Adipocyte (in vitro differentiated cells): ENCODE data around the gene RAMP2.
"Not testable (repeated sequence)": the region's sequence is repeated elsewhere in the genome, so short reads cannot be mapped to it uniquely, and the experiment has no call there.

ENCODE experiments used
- DNase-seq: peaks from one replicate; pipeline ENCODE4 v3.0.0-alpha.2; 2015; ENCODE audit warnings: low read depth
- H3K27me3 ChIP-seq: replicated peaks from 2 replicates; pipeline ENCODE4 v1.7.0; 2013; ENCODE audit warnings: mild to moderate bottlenecking, low read length, moderate library complexity; ENCODE audit not compliant: control insufficient read depth, insufficient read depth
- H3K36me3 ChIP-seq: 2 replicates; pipeline ENCODE4 v1.7.0; 2013; ENCODE audit warnings: low read length, mild to moderate bottlenecking, moderate library complexity; ENCODE audit not compliant: control insufficient read depth, insufficient read depth, severe bottlenecking
- H3K4me1 ChIP-seq: 2 replicates; pipeline ENCODE4 v1.7.0; 2013; ENCODE audit warnings: mild to moderate bottlenecking, low read length, moderate library complexity; ENCODE audit not compliant: control insufficient read depth, insufficient read depth
- H3K4me3 ChIP-seq: 2 replicates; pipeline ENCODE4 v1.7.0; 2013; ENCODE audit warnings: mild to moderate bottlenecking, low read length, moderate library complexity
- H3K9ac ChIP-seq: 2 replicates; pipeline ENCODE4 v1.7.0; 2013; ENCODE audit warnings: mild to moderate bottlenecking, low read length, moderate library complexity
- H3K9me3 ChIP-seq: 2 replicates; pipeline ENCODE4 v1.7.0; 2013; ENCODE audit warnings: mild to moderate bottlenecking, low read length, moderate library complexity; ENCODE audit not compliant: control insufficient read depth

Gene RAMP2

DNA sequence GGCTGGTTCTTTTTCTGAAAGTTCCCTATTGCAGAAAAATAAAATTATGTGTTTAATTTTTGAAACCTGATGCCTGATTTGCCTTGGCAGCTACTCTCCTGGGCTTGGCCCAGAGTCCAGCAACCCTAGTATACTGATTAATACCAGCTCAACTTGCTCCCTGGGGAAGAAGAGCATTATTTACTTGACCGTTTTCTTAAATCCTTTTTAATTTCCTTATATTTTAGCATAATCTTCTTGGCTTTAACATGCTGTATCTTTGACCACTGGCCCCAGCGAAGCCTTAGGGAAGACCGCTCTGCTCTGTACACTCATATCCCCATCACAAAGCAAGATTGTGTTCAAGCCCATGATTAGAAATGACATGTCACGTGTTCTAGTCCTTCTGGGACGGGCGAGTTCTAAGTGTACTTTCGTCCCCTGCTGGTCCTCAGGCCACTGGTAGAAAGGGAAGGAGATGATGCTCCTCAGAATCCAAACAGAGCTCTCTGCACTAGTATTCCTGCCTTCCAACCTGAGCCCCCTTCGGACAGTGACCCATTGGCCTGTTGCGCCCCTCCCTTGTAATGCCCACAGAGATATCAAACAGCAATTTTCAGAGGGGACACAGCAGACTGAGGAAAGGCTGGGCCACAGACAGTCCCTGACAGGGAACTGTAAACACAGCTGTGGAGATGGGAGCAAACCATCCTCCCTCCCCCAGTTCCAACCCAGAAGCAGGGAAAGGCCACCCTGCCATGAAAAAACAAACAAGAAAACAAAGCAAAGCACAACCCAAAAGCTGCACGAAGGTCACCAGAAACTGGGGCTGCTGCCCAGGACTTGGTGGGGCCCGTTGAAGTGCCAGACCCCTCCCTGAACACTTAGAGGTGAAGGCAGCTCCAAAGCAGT, 11.9 kb upstream of the RAMP2 start:
- Histone ChIP-seq H3K27me3 (no peaks in the 10 kb centered on the region), H3K36me3 (no peaks in the 10 kb centered on the region), H3K4me3 (peak overlapping the region; percentile 27), H3K4me1 (peaks cover 48% of the 10 kb centered on the region), H3K9ac (peak overlapping the region; percentile 74), H3K9me3 (no peaks in the 10 kb centered on the region)
- peak; percentile 63 for DNase-seq

DNA sequence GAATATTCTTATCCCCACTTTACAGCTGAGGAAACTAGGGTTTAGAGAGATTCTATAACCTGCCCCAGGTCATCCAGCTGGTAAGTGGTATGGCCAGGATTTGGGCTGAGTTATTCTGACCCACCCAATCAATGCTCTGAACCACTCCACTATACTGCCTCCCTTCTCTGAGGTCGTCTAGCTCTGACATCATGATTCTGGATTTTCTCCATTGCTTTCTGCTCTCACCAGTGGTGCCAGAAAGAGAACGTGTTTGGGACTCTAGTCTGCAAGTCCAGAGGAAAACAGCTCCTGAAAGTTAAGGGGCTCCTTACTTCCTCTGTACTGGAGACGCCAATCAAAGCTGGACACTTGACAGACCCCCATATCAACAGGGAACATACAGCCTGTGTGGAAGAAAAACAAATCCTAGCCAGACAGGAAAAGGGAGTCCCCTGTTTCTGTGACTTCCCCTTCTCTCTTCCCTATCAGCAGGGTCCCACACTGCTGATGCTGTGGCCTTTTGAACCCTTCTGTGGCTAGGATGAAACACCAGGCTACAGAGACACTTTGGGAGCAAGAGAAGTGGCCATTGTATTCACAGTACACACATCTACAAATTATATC, 10.2 kb upstream of the RAMP2 start:
- Histone ChIP-seq H3K9me3 (no peaks in the 10 kb centered on the region), H3K36me3 (no peaks in the 10 kb centered on the region), H3K9ac (peak overlapping the region; percentile 39), H3K4me3 (no peak overlapping the region), H3K4me1 (peaks cover 55% of the 10 kb centered on the region), H3K27me3 (no peaks in the 10 kb centered on the region)
- DNase-seq = no peak

- no peak for DNase-seq
- Histone ChIP-seq H3K4me1 (peaks cover 55% of the 10 kb centered on the region), H3K36me3 (no peaks in the 10 kb centered on the region), H3K9me3 (no peaks in the 10 kb centered on the region), H3K27me3 (no peaks in the 10 kb centered on the region), H3K4me3 (no peak overlapping the region), H3K9ac (peak overlapping the region; percentile 39)
Observed at GRCh38 chr17:42751628-42752027, 9.4 kb upstream of the RAMP2 start.

DNA sequence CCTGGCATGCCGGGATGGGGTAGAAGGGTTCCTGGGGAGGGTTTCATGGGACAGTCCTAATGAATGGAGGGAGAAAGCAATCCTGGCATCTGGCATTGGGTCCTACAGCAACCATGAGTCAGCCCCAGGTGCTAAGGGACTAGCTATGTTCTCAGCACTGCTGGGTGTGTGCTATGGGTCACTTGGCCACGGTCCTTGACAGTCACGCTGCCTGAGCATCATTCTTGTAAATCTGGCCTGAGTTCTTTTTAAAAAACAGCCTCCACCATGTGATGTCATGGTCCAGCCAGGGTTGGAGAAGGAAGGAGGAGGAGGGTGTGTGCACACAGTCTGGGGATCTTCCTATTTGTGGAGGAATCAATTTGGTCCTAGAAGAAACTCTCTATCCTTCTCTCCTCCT, 6.2 kb upstream of the RAMP2 start:
- Histone ChIP-seq H3K36me3 (no peaks in the 10 kb centered on the region), H3K27me3 (no peaks in the 10 kb centered on the region), H3K4me1 (peaks cover 32% of the 10 kb centered on the region), H3K4me3 (no peak overlapping the region), H3K9me3 (no peaks in the 10 kb centered on the region), H3K9ac (peak overlapping the region; percentile 40)
- DNase-seq = no peak

- H3K27me3 ChIP-seq = no peaks in the 10 kb centered on the region
- no peaks in the 10 kb centered on the region for H3K9me3 ChIP-seq
- peaks cover 21% of the 10 kb centered on the region for H3K4me1 ChIP-seq
- H3K9ac ChIP-seq = peak overlapping the region; percentile 79
- peak overlapping the region; percentile 72 for H3K4me3 ChIP-seq
- H3K36me3 ChIP-seq = no peaks in the 10 kb centered on the region
- DNase-seq = no peak
Observed at GRCh38 chr17:42759982-42760651, 910 bp upstream of the RAMP2 start.

DNA sequence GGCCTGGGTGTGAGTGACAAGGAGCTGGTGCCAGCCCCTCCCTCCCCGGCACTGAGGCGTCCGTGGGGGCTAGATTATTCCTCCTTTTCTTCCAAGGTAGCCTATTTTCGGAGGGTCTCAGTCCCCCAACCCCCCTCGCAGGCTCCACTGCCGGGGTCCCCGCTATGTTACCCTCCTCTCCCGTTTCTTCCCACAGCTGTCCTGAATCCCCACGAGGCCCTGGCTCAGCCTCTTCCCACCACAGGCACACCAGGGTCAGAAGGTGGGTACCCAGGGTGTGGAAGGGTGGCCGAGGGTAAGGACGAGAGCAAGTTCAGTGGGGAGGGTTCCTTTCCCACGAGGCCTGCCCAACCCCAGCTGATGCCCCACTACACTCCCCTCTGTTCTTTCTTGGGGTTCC, 611 bp downstream of the RAMP2 start:
- DNase-seq = no peak
- no peaks in the 10 kb centered on the region for H3K27me3 ChIP-seq
- peak overlapping the region; percentile 79 for H3K9ac ChIP-seq
- H3K4me1 ChIP-seq = peaks cover 23% of the 10 kb centered on the region
- H3K36me3 ChIP-seq = no peaks in the 10 kb centered on the region
- H3K9me3 ChIP-seq = no peaks in the 10 kb centered on the region
- peak overlapping the region; percentile 72 for H3K4me3 ChIP-seq

- Histone ChIP-seq H3K36me3 (no peaks in the 10 kb centered on the region), H3K4me1 (peaks cover 33% of the 10 kb centered on the region), H3K9ac (no peak overlapping the region), H3K9me3 (no peaks in the 10 kb centered on the region), H3K4me3 (no peak overlapping the region), H3K27me3 (no peaks in the 10 kb centered on the region)
- DNase-seq = no peak
Observed at GRCh38 chr17:42766124-42766523, 5.1 kb downstream of the RAMP2 start.

- H3K4me3 ChIP-seq = no peak overlapping the region
- no peaks in the 10 kb centered on the region for H3K9me3 ChIP-seq
- H3K4me1 ChIP-seq = peaks cover 25% of the 10 kb centered on the region
Observed at GRCh38 chr17:42767512-42767911, 6.5 kb downstream of the RAMP2 start.

DNA sequence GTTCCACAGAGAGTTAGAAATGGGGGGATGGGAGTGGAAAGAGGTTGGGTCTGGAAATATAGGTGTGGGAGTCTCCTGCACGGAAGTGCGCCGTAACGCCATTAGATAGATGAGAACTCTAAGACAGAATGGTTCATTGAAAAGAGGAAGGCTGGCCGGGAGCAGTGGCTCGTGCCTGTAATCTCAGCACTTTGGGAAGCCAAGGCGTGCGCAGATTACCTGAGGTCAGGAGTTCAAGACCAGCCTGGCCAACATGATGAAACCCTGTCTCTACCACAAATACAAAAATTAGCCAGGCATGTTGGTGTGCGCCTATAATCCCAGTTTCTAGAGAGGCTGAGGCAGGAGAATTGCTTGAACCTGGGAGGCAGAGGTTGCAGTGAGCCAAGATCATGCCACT, 7.0 kb downstream of the RAMP2 start:
- not testable (repeated sequence) for H3K27me3 ChIP-seq, H3K9me3 ChIP-seq
- peaks cover 24% of the 10 kb centered on the region for H3K4me1 ChIP-seq

More at GRCh38 chr17:42767512-42767911, 6.5 kb downstream of the RAMP2 start:
- DNase-seq = no peak
- Histone ChIP-seq H3K36me3 (no peaks in the 10 kb centered on the region), H3K9ac (no peak overlapping the region), H3K27me3 (no peaks in the 10 kb centered on the region)

GRCh38 chr17:42769964-42770363, 8.9 kb downstream of the RAMP2 start:
- not testable (repeated sequence) for H3K9me3 ChIP-seq, H3K36me3 ChIP-seq, H3K27me3 ChIP-seq, DNase-seq, H3K9ac ChIP-seq, H3K4me3 ChIP-seq
- peaks cover 30% of the 10 kb centered on the region for H3K4me1 ChIP-seq

More for the DNA sequence above, 7.0 kb downstream of the RAMP2 start:
- DNase-seq, H3K4me3 ChIP-seq, H3K36me3 ChIP-seq, H3K9ac ChIP-seq: not testable (repeated sequence)

DNA sequence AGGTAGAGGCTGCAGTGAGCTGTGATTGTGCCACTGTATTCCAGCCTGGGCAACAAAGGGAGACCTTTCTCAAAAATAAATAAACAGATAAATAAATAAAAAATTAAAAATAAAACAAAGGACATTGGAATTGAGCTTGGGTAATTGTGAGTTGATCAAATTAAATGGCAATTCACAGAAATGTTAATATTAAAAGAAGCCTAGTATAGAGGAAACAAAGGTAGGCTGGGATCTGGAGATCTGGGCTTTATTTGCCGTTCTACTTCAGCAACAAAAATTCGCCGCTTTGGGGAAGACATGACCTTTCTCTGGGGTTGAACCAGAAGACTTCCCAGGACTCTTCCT, 11.9 kb downstream of the RAMP2 start:
- peaks cover 14% of the 10 kb centered on the region for H3K4me1 ChIP-seq
- no peaks in the 10 kb centered on the region for H3K27me3 ChIP-seq
- H3K9ac ChIP-seq = peak overlapping the region; percentile 97
- H3K36me3 ChIP-seq = peaks cover 27% of the 10 kb centered on the region
- no peaks in the 10 kb centered on the region for H3K9me3 ChIP-seq
- peak overlapping the region; percentile 99 for H3K4me3 ChIP-seq
- no peak for DNase-seq
